GM18498 (cell line): ENCODE measurements around the gene ARHGAP1.

Source experiments
- ATAC-seq: cut with Tn5 transposase; IDR thresholded peaks from one replicate; pipeline ENCODE4 v1.9.1; 2021; ENCODE audit warnings: mild to moderate bottlenecking, moderate library complexity; ENCODE audit not compliant: unreplicated experiment

Gene ARHGAP1

GRCh38 chr11:46643986-46644385 lies 56.4 kb downstream of the ARHGAP1 start:
- ATAC-seq: no peak

- ATAC-seq: no peak
Observed at GRCh38 chr11:46643531-46643930, 56.9 kb downstream of the ARHGAP1 start.

- no peak for ATAC-seq
Observed at GRCh38 chr11:46642627-46643335, 57.6 kb downstream of the ARHGAP1 start.

GRCh38 chr11:46641639-46642038 lies 58.8 kb downstream of the ARHGAP1 start:
- ATAC-seq: no peak

- ATAC-seq: no peak
Observed at GRCh38 chr11:46640036-46640788, 60.2 kb downstream of the ARHGAP1 start.

- no peak for ATAC-seq
Observed at GRCh38 chr11:46639197-46639839, 61.1 kb downstream of the ARHGAP1 start.

GRCh38 chr11:46637546-46637945 lies 62.9 kb downstream of the ARHGAP1 start:
- no peak for ATAC-seq

- no peak for ATAC-seq
Observed at GRCh38 chr11:46635557-46636139, 64.8 kb downstream of the ARHGAP1 start.

GRCh38 chr11:46633291-46634217 lies 66.9 kb downstream of the ARHGAP1 start:
- no peak for ATAC-seq

GRCh38 chr11:46632502-46632901 lies 67.9 kb downstream of the ARHGAP1 start:
- ATAC-seq: no peak

GRCh38 chr11:46631676-46632075 lies 68.7 kb downstream of the ARHGAP1 start:
- no peak for ATAC-seq

- ATAC-seq: no peak
Observed at GRCh38 chr11:46630237-46630636, 70.2 kb downstream of the ARHGAP1 start.

- no peak for ATAC-seq
Observed at GRCh38 chr11:46628961-46629360, 71.5 kb downstream of the ARHGAP1 start.
